HG03159 (cell line): Measurements from ENCODE around the gene MCMBP.
"Not testable (repeated sequence)": the region's sequence is repeated elsewhere in the genome, so short reads cannot be mapped to it uniquely, and the experiment has no call there.

ENCODE experiments used
- ATAC-seq: cut with Tn5 transposase; IDR thresholded peaks from one replicate; pipeline ENCODE4 v1.9.1; 2021; ENCODE audit warnings: mild to moderate bottlenecking, moderate library complexity; ENCODE audit not compliant: unreplicated experiment

MCMBP gene

GRCh38 chr10:119872610-119872859, at the start of gene MCMBP:
MCMBP (minus strand) TSS chr10:119872843; CDS start chr10:119872584, 259 bp downstream.
- ATAC-seq, result peak; percentile 33

GRCh38 chr10:119919826-119920225, 47.2 kb upstream of the MCMBP start:
- ATAC-seq, result peak; percentile 66

- no peak for ATAC-seq
These were observed 46.6 kb upstream of the MCMBP start for GRCh38 chr10:119919271-119919670.

- ATAC-seq, result no peak
These were observed 45.1 kb upstream of the MCMBP start for GRCh38 chr10:119917777-119918176.

GRCh38 chr10:119910689-119911088, 38.0 kb upstream of the MCMBP start:
- ATAC-seq, result no peak

- no peak for ATAC-seq
These were observed 35.5 kb upstream of the MCMBP start for GRCh38 chr10:119908166-119908565.

GRCh38 chr10:119907695-119908094, 35.1 kb upstream of the MCMBP start:
- ATAC-seq, result not testable (repeated sequence)

GRCh38 chr10:119903946-119904666, 31.5 kb upstream of the MCMBP start:
- ATAC-seq, result no peak

- ATAC-seq, result no peak
These were observed 25.9 kb upstream of the MCMBP start for GRCh38 chr10:119898577-119898976.

- no peak for ATAC-seq
These were observed 24.5 kb upstream of the MCMBP start for GRCh38 chr10:119896937-119897770.

- no peak for ATAC-seq
These were observed 23.5 kb upstream of the MCMBP start for GRCh38 chr10:119896061-119896655.

- ATAC-seq, result no peak
These were observed 21.3 kb upstream of the MCMBP start for GRCh38 chr10:119893845-119894427.

GRCh38 chr10:119893074-119893473, 20.4 kb upstream of the MCMBP start:
- no peak for ATAC-seq

- ATAC-seq, result peak; percentile 99
These were observed 19.8 kb upstream of the MCMBP start, which contains the start of gene SEC23IP for GRCh38 chr10:119892188-119893065. SEC23IP (plus strand) TSS chr10:119892730; CDS start chr10:119892783, 53 bp downstream.

GRCh38 chr10:119891849-119892187, 19.2 kb upstream of the MCMBP start:
- ATAC-seq, result not testable (repeated sequence)

GRCh38 chr10:119890307-119890706, 17.7 kb upstream of the MCMBP start:
- ATAC-seq, result not testable (repeated sequence)

- not testable (repeated sequence) for ATAC-seq
These were observed 16.6 kb upstream of the MCMBP start for GRCh38 chr10:119889201-119889600.

- not testable (repeated sequence) for ATAC-seq
These were observed 16.1 kb upstream of the MCMBP start for GRCh38 chr10:119888715-119889114.

- not testable (repeated sequence) for ATAC-seq
These were observed 13.4 kb upstream of the MCMBP start for GRCh38 chr10:119886070-119886469.

- ATAC-seq, result not testable (repeated sequence)
These were observed 11.4 kb upstream of the MCMBP start for GRCh38 chr10:119883901-119884611.
